ENCODE data around the gene LELP1.

DNA sequence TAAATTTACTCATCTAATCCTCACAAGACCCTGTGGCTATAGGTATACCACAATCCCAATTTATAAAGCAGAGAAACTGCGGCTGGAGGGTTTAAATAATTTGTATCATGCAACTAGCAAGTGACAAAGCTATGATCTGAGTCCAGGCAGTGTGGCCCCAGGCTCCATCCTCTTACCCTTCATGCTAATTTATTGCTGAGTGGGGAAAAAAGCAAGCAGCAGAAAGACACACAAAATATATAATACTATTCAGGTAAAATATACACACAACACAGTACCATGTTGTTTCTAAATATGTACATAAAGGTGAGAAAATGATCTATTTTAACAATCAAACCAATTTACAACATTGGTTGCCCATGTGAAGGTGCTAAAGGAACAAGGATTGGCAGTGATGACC, 38.9 kb downstream of the LELP1 start:
- TF ChIP-seq, protein P1, sequence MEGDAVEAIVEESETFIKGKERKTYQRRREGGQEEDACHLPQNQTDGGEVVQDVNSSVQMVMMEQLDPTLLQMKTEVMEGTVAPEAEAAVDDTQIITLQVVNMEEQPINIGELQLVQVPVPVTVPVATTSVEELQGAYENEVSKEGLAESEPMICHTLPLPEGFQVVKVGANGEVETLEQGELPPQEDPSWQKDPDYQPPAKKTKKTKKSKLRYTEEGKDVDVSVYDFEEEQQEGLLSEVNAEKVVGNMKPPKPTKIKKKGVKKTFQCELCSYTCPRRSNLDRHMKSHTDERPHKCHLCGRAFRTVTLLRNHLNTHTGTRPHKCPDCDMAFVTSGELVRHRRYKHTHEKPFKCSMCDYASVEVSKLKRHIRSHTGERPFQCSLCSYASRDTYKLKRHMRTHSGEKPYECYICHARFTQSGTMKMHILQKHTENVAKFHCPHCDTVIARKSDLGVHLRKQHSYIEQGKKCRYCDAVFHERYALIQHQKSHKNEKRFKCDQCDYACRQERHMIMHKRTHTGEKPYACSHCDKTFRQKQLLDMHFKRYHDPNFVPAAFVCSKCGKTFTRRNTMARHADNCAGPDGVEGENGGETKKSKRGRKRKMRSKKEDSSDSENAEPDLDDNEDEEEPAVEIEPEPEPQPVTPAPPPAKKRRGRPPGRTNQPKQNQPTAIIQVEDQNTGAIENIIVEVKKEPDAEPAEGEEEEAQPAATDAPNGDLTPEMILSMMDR (IDR thresholded peaks at IDR 0.05): no peak
- TF ChIP-seq POLR2A (IDR thresholded peaks at IDR 0.05): no peak

Data from transverse colon (tissue), 3 donors.